Adrenal gland (tissue), 5 donors: ENCODE measurements around the gene LMO7.

Source experiments
- CTCF ChIP-seq, 6 experiments: fragments of 450-650 bp in 4 of 6; fragments of 200-600 bp in 2 of 6; sonication (generic) in 1 of 6; IDR thresholded peaks; 1 replicate in 5 of 6; 2 replicates in 1 of 6; pipeline versions ENCODE4 v1.5.1 to v1.8.0; 2016 to 2021; ENCODE audit warnings: antibody characterized with exemption in 6 of 6, mild to moderate bottlenecking in 2 of 6, moderate library complexity in 1 of 6
- POLR2A ChIP-seq, 2 donors: fragments of 450-650 bp; IDR thresholded peaks; one replicate each; pipeline ENCODE4 v1.6.1; 2017; ENCODE audit warnings: antibody characterized with exemption in 2 of 2, mild to moderate bottlenecking in 2 of 2, moderate library complexity in 1 of 2
- donor health status: DM: no; HTN: no; CAD: no.

- TF ChIP-seq POLR2A (IDR thresholded peaks at IDR 0.05) (no peak), CTCF (IDR thresholded peaks at IDR 0.05) (no peak)
Observed at GRCh38 chr13:75825594-75825993, 189.5 kb downstream of the LMO7 start.
